K562 (cell line): Measurements from ENCODE around the gene NPAS2. TPM values are rescaled to one million over a fixed set of nuclear protein-coding genes. Genes with fewer than 3 reads are reported as not detected.

Source experiments
- ATAC-seq: fragments of 200-7000 bp; cut with Tn5 transposase; 3 replicates; pipeline ENCODE4 v1.9.1; 2020; ENCODE audit warnings: moderate library complexity
- BruUV-seq: library from RNA; stranded (reverse); fragments of 400-500 nt; replicated peaks from 2 replicates; lab custom pipeline; 2021; lab: Mats Ljungman, UMichigan
- CTCF ChIA-PET: fragments of 300-600 bp; formaldehyde crosslinking; extraction: SDS; loops from one replicate; lab custom pipeline; 2021; ENCODE audit warnings: low intra/inter-chr PET ratio; lab: Yijun Ruan, JAX
- POLR2A ChIA-PET: fragments of 300-600, 350-650 bp; sonication (Branson Sonifier 250); formaldehyde crosslinking; extraction: SDS; loops from one replicate; lab custom pipeline; 2021; ENCODE audit warnings: antibody characterized with exemption, inconsistent platforms; lab: Yijun Ruan, JAX
- DNase-seq, 4 experiments: peaks; one replicate each; pipeline versions ENCODE4 v3.0.0 to v3.0.0-alpha.2; 2011 to 2018; ENCODE audit warnings: low spot score in 3 of 4, mixed read lengths in 3 of 4; ENCODE audit errors: extremely low read depth in 1 of 4
- FAIRE-seq: peaks from 2 replicates; lab custom pipeline; 2011; peaks lifted over from hg19 to GRCh38; lab: Jason Lieb, UNC
- H2AFZ ChIP-seq: 2 replicates; pipeline ENCODE4 v1.6.0; 2011; ENCODE audit warnings: low read depth, low read length, control low read depth, inconsistent platforms
- H3K27ac ChIP-seq: fragments of 200-600 bp; 3 replicates; pipeline ENCODE4 v1.8.0; 2011; ENCODE audit warnings: low read depth, mild to moderate bottlenecking, control low read depth, inconsistent platforms, low read length, moderate library complexity, mixed read lengths; ENCODE audit errors: extremely low read depth
- H3K27me3 ChIP-seq, 2 experiments: fragments of 300-600 bp in 1 of 2; 2 replicates in 1 of 2; 3 replicates in 1 of 2; pipeline versions ENCODE4 v1.6.0 to v1.8.0; 2011; ENCODE audit warnings: inconsistent platforms in 2 of 2, low read length in 2 of 2, mild to moderate bottlenecking in 1 of 2, mixed read lengths in 1 of 2, moderate library complexity in 1 of 2; ENCODE audit not compliant: control insufficient read depth in 2 of 2, insufficient read depth in 2 of 2
- H3K36me3 ChIP-seq: fragments of 300-600 bp; 3 replicates; pipeline ENCODE4 v1.8.0; 2011; ENCODE audit warnings: mild to moderate bottlenecking, low read length, inconsistent platforms; ENCODE audit not compliant: control insufficient read depth, insufficient read depth
- H3K4me1 ChIP-seq, 2 experiments: fragments of 200-600 bp in 1 of 2; replicated peaks in 1 of 2; 2 replicates in 1 of 2; 3 replicates in 1 of 2; pipeline versions ENCODE4 v1.5.1 to v1.8.0; 2011; ENCODE audit warnings: inconsistent platforms in 2 of 2, low read length in 2 of 2, mild to moderate bottlenecking in 1 of 2, mixed read lengths in 1 of 2, moderate library complexity in 1 of 2; ENCODE audit not compliant: control insufficient read depth in 2 of 2, insufficient read depth in 2 of 2
- H3K4me2 ChIP-seq: 2 replicates; pipeline ENCODE4 v1.6.1; 2011; ENCODE audit warnings: low read length, control low read depth, inconsistent platforms, mixed read lengths; ENCODE audit not compliant: insufficient read depth
- H3K4me3 ChIP-seq: fragments of 200-600 bp; sonication (generic), shearing (Covaris generic); 2 replicates; pipeline ENCODE4 v1.5.1; 2016; ENCODE audit warnings: control low read depth, inconsistent platforms
- H3K79me2 ChIP-seq: fragments of 200-600 bp; 3 replicates; pipeline ENCODE4 v1.8.0; 2011; ENCODE audit warnings: low read length, inconsistent platforms; ENCODE audit not compliant: control insufficient read depth, insufficient read depth
- H3K9ac ChIP-seq, 2 experiments: 2 replicates each; pipeline versions ENCODE4 v1.6.0 to v1.6.1; 2011; ENCODE audit warnings: low read depth in 2 of 2, low read length in 2 of 2, control low read depth in 1 of 2, inconsistent platforms in 1 of 2, mild to moderate bottlenecking in 1 of 2, mixed read lengths in 1 of 2; ENCODE audit not compliant: insufficient read depth in 1 of 2
- H3K9me1 ChIP-seq: one replicate; pipeline ENCODE4 v1.6.0; 2011; ENCODE audit warnings: inconsistent platforms, mild to moderate bottlenecking, low read length, moderate library complexity; ENCODE audit not compliant: control insufficient read depth, insufficient read depth
- H3K9me3 ChIP-seq: replicated peaks from 2 replicates; pipeline ENCODE4 v1.5.1; 2011; ENCODE audit warnings: low read depth, low read length, inconsistent platforms; ENCODE audit not compliant: control insufficient read depth, insufficient read depth
- H4K20me1 ChIP-seq: replicated peaks from 2 replicates; pipeline ENCODE4 v1.6.1; 2011; ENCODE audit warnings: low read length, inconsistent platforms, mixed read lengths; ENCODE audit not compliant: control insufficient read depth, insufficient read depth
- ATF2 ChIP-seq: sonication (generic); formaldehyde crosslinking; IDR thresholded peaks from 2 replicates; pipeline ENCODE4 v1.8.1; 2022; ENCODE audit warnings: missing genetic modification reagents
- ELK3 ChIP-seq: fragments of 450-650 bp; formaldehyde crosslinking; IDR thresholded peaks from 2 replicates; pipeline ENCODE4 v1.4.0; 2020; ENCODE audit warnings: mild to moderate bottlenecking
- EP300 ChIP-seq: IDR thresholded peaks from 2 replicates; pipeline ENCODE4 v1.6.1; 2012; ENCODE audit warnings: low read length, improper control_type of control experiment
- FOXA1 ChIP-seq: fragments of 450-650 bp; IDR thresholded peaks from 2 replicates; pipeline ENCODE4 v1.6.1; 2016; ENCODE audit warnings: mild to moderate bottlenecking, borderline replicate concordance
- HMG20A ChIP-seq: fragments of 450-650 bp; formaldehyde crosslinking; conservative IDR thresholded peaks from 2 replicates; pipeline ENCODE4 v1.4.0; 2020; ENCODE audit warnings: mild to moderate bottlenecking, mixed read lengths
- NR2C1 ChIP-seq, 2 experiments: fragments of 450-650 bp; IDR thresholded peaks; 2 replicates each; pipeline ENCODE4 v1.6.1; 2017; ENCODE audit warnings: mild to moderate bottlenecking in 2 of 2, antibody characterized with exemption in 1 of 2, inconsistent platforms in 1 of 2, missing compliant biosample characterization in 1 of 2, missing genetic modification characterization in 1 of 2
- TEAD2 ChIP-seq: fragments of 450-650 bp; IDR thresholded peaks from 2 replicates; pipeline ENCODE4 v1.6.1; 2016; ENCODE audit warnings: missing genetic modification characterization, control low read depth, missing compliant biosample characterization
- ZBTB17 ChIP-seq: fragments of 450-650 bp; formaldehyde crosslinking; IDR thresholded peaks from 2 replicates; pipeline ENCODE4 v1.4.0; 2020; ENCODE audit warnings: mild to moderate bottlenecking
- ZNF592 ChIP-seq: fragments of 450-650 bp; IDR thresholded peaks from 2 replicates; pipeline ENCODE4 v1.6.1; 2017; ENCODE audit warnings: antibody characterized with exemption, mild to moderate bottlenecking
- ZNF780A ChIP-seq: fragments of 250-450 bp; sonication (Bioruptor Pico); IDR thresholded peaks from 2 replicates; pipeline ENCODE4 v1.5.0; 2021; ENCODE audit warnings: mild to moderate bottlenecking
- whole genome bisulfite sequencing: fragments of 100-300 bp; shearing (Covaris generic); methylation state at CpG from one replicate; pipeline ENCODE4 v1.1.6; 2016; ENCODE audit warnings: low coverage, mixed read lengths; ENCODE audit not compliant: insufficient coverage; ENCODE audit errors: missing lambda C conversion rate; 5-methylcytosine and 5-hydroxymethylcytosine counted together
- in situ Hi-C: fragments of 300-500 bp; cut with MboI; formaldehyde crosslinking; loops from 4 replicates; pipeline ENCODE4 v1.15.0; 2018; ENCODE audit warnings: inconsistent platforms, mixed read lengths
- intact Hi-C: fragments of 100-400 bp; cut with micrococcal nuclease; formaldehyde crosslinking; loops from 2 replicates; pipeline ENCODE4 v1.14.2; 2022
- polyA plus RNA-seq, 8 experiments: library from polyadenylated mRNA; depleted of rRNA in 4 of 8; stranded (reverse) in 5 of 8; unstranded in 3 of 8; fragments of >200 nt; fragmentation: Nextera tagmentation in 2 of 8; fragmentation: Illumina TruSeq in 1 of 8; extraction: Ambion mirVana in 2 of 8; extraction: Trizol in 1 of 8; gene quantifications; 2 replicates each; pipeline versions ENCODE4 v1.2.1 to v1.2.3, GENCODE V29; 2011 to 2014; ENCODE audit warnings: inconsistent platforms in 1 of 8, missing spikeins in 1 of 8
- total RNA-seq, 7 experiments: library from RNA; depleted of rRNA in 6 of 7; stranded (reverse); fragments of >200 nt in 6 of 7; fragmentation: Illumina TruSeq in 2 of 7; extraction: Trizol in 2 of 7; gene quantifications; 2 replicates each; pipeline versions ENCODE4 v1.2.1 to v1.2.3, GENCODE V29; 2011 to 2021; ENCODE audit warnings: low replicate concordance in 1 of 7
- TF ChIP-seq, protein P1 (sequence below): fragments of 250-450 bp; sonication (Bioruptor Pico); IDR thresholded peaks from 2 replicates; pipeline ENCODE4 v1.5.0; 2021

The NPAS2 gene
- total and polyA plus RNA-seq, 9 of the 15 experiments (the other 6 are each of a cell fraction or from before 2014, with no cell fraction given) = 0.06 to 0.29 (median 0.07) TPM; not detected in 5

GRCh38 chr2:100820523-100821254 is 750 bp downstream of the NPAS2 start:
- Histone ChIP-seq H2AFZ (no peak overlapping the region), H3K4me3 (no peak overlapping the region), H3K4me2 (no peak overlapping the region), H3K79me2 (no peaks in the 10 kb centered on the region), H3K9me1 (no peaks in the 10 kb centered on the region), H3K27me3 (peaks cover 18 to 25% of the 10 kb centered on the region in 2 experiments; a peak in 4 of 5 replicates), H3K36me3 (no peaks in the 10 kb centered on the region), H3K9ac (no peak overlapping the region; a peak in 1 of 4 replicates), H3K4me1 (peaks cover 0 to 8% of the 10 kb centered on the region in 2 experiments; a peak in 2 of 5 replicates), H3K9me3 (no peaks in the 10 kb centered on the region), H3K27ac (no peak overlapping the region), H4K20me1 (no peaks in the 10 kb centered on the region)
- no TSS peak for BruUV-seq
- DNase-seq = no peak
- 39% methylated on average over 24 of the region's 60 CpGs for WGBS
- ATAC-seq = no peak
- in situ Hi-C loops = no loop called here
- CTCF ChIA-PET = no interaction called here
- POLR2A ChIA-PET = interaction anchor here (0.6 to 0.9 kb wide), 2 partner anchors 14 to 510 kb away, joined by 3 to 5 read pairs; no protein-coding TSS in a partner anchor
- intact Hi-C loops = loop anchor here (10.0 kb wide), 1 partner anchor 164 kb away; no protein-coding TSS in a partner anchor
- no peak for FAIRE-seq
- TF ChIP-seq FOXA1 (no peak), ATF2 (CRISPR knock-in tag) (no peak), TEAD2 (no peak), EP300 (no peak), ZNF592 (no peak), ZNF780A (CRISPR knock-in tag) (no peak), ELK3 (CRISPR knock-in tag) (no peak), HMG20A (CRISPR knock-in tag) (no peak), NR2C1 (IDR thresholded peaks at IDR 0.05) (no peak), NR2C1 (tag; IDR thresholded peaks at IDR 0.05) (no peak), ZBTB17 (CRISPR knock-in tag) (no peak)
- TF ChIP-seq, protein P1, sequence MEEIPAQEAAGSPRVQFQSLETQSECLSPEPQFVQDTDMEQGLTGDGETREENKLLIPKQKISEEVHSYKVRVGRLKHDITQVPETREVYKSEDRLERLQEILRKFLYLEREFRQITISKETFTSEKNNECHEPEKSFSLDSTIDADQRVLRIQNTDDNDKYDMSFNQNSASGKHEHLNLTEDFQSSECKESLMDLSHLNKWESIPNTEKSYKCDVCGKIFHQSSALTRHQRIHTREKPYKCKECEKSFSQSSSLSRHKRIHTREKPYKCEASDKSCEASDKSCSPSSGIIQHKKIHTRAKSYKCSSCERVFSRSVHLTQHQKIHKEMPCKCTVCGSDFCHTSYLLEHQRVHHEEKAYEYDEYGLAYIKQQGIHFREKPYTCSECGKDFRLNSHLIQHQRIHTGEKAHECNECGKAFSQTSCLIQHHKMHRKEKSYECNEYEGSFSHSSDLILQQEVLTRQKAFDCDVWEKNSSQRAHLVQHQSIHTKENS (CRISPR knock-in tag) = no peak
